ENCODE measurements around the gene STAB1.

- TF ChIP-seq CTCF (IDR thresholded peaks at IDR 0.05): no peak
- TF ChIP-seq POLR2A (IDR thresholded peaks at IDR 0.05; ENCODE audit: low read depth): no peak
- peak; percentile 56 to 71 for TF ChIP-seq POLR2AphosphoS5 (IDR thresholded peaks at IDR 0.05)
- TF ChIP-seq EP300 (IDR thresholded peaks at IDR 0.05): no peak
Measured at GRCh38 chr3:52529376-52530333, 34.5 kb downstream of the STAB1 start.
